HepG2 (cell line): ENCODE data around the gene SECTM1. TPM values are rescaled to one million over a fixed set of nuclear protein-coding genes. Genes with fewer than 3 reads are reported as not detected.

ENCODE experiments used
- ATAC-seq: fragments of 200-7000 bp; cut with Tn5 transposase; 3 replicates; pipeline ENCODE4 v1.9.1; 2020; ENCODE audit warnings: mild to moderate bottlenecking, moderate library complexity
- BruUV-seq: library from RNA; stranded (reverse); fragments of 400-500 nt; replicated peaks from 2 replicates; lab custom pipeline; 2021; lab: Mats Ljungman, UMichigan
- CTCF ChIA-PET: fragments of 300-600 bp; formaldehyde crosslinking; extraction: SDS; loops from one replicate; lab custom pipeline; 2021; ENCODE audit warnings: low total read pairs, inconsistent platforms, low intra/inter-chr PET ratio; lab: Yijun Ruan, JAX
- POLR2A ChIA-PET: fragments of 350-600 bp; sonication (Branson Sonifier 250); formaldehyde crosslinking; loops from one replicate; lab custom pipeline; 2020; ENCODE audit warnings: antibody characterized with exemption, inconsistent platforms; lab: Yijun Ruan, JAX
- DNase-seq: peaks from one replicate; pipeline ENCODE4 v3.0.0-alpha.2; 2015; ENCODE audit warnings: low spot score
- FAIRE-seq: peaks from 3 replicates; lab custom pipeline; 2011; peaks lifted over from hg19 to GRCh38; lab: Jason Lieb, UNC
- H2AFZ ChIP-seq: one replicate; pipeline ENCODE4 v1.6.1; 2011; ENCODE audit warnings: low read length, inconsistent platforms
- H3K27ac ChIP-seq: fragments of 300-600 bp; 3 replicates; pipeline ENCODE4 v1.8.0; 2011; ENCODE audit warnings: mixed run types, mild to moderate bottlenecking, mixed read lengths, low read length, inconsistent platforms; ENCODE audit not compliant: insufficient read depth; ENCODE audit errors: extremely low read length
- H3K27me3 ChIP-seq, 2 experiments: fragments of 200-600 bp in 1 of 2; 2 replicates in 1 of 2; 3 replicates in 1 of 2; pipeline versions ENCODE4 v1.6.0 to v1.8.0; 2011; ENCODE audit warnings: low read length in 2 of 2, mild to moderate bottlenecking in 2 of 2, moderate library complexity in 2 of 2, inconsistent platforms in 1 of 2; ENCODE audit not compliant: insufficient read depth in 2 of 2, control insufficient read depth in 1 of 2
- H3K36me3 ChIP-seq, 2 experiments: fragments of 200-600 bp in 1 of 2; replicated peaks in 1 of 2; 2 replicates in 1 of 2; 3 replicates in 1 of 2; pipeline versions ENCODE4 v1.5.1 to v1.8.0; 2011; ENCODE audit warnings: low read length in 2 of 2, inconsistent platforms in 1 of 2; ENCODE audit not compliant: insufficient read depth in 2 of 2, control insufficient read depth in 1 of 2
- H3K4me1 ChIP-seq: 2 replicates; pipeline ENCODE4 v1.5.1; 2012; ENCODE audit warnings: low read length, inconsistent platforms; ENCODE audit not compliant: insufficient read depth
- H3K4me2 ChIP-seq: 2 replicates; pipeline ENCODE4 v1.6.0; 2011; ENCODE audit warnings: low read depth, low read length, inconsistent platforms
- H3K4me3 ChIP-seq, 3 experiments: fragments of 200-600 bp in 1 of 3; sonication (generic), shearing (Covaris generic) in 1 of 3; replicated peaks in 1 of 3; 2 replicates each; pipeline ENCODE4 v1.5.1; 2011 to 2016; ENCODE audit warnings: low read length in 3 of 3, inconsistent platforms in 2 of 3, low read depth in 2 of 3, mild to moderate bottlenecking in 2 of 3, control low read depth in 1 of 3, mixed read lengths in 1 of 3; ENCODE audit not compliant: insufficient read depth in 1 of 3
- H3K79me2 ChIP-seq: one replicate; pipeline ENCODE4 v1.6.1; 2011; ENCODE audit warnings: low read length, inconsistent platforms; ENCODE audit not compliant: insufficient read depth
- H3K9ac ChIP-seq: 2 replicates; pipeline ENCODE4 v1.6.0; 2011; ENCODE audit warnings: mild to moderate bottlenecking, low read depth, low read length, inconsistent platforms; ENCODE audit not compliant: insufficient read depth
- H3K9me3 ChIP-seq: 2 replicates; pipeline ENCODE4 v1.5.1; 2012; ENCODE audit warnings: mild to moderate bottlenecking, low read length
- H4K20me1 ChIP-seq: 2 replicates; pipeline ENCODE4 v1.6.0; 2011; ENCODE audit warnings: inconsistent platforms, mild to moderate bottlenecking, low read length, moderate library complexity; ENCODE audit not compliant: insufficient read depth
- CBFB ChIP-seq: sonication (generic); formaldehyde crosslinking; IDR thresholded peaks from 2 replicates; pipeline ENCODE4 v1.4.0; 2020; ENCODE audit warnings: missing genetic modification reagents
- FLYWCH1 ChIP-seq: sonication (generic); formaldehyde crosslinking; IDR thresholded peaks from 2 replicates; pipeline ENCODE4 v1.8.1; 2023; ENCODE audit warnings: mild to moderate bottlenecking, missing genetic modification reagents
- KDM5A ChIP-seq: fragments of 200-600 bp; sonication (generic); IDR thresholded peaks from 2 replicates; pipeline ENCODE4 v1.7.0; 2018; ENCODE audit warnings: antibody characterized with exemption, mild to moderate bottlenecking, low read length, borderline replicate concordance
- NCOR1 ChIP-seq: fragments of 200-600 bp; sonication (generic); IDR thresholded peaks from 2 replicates; pipeline ENCODE4 v1.7.0; 2017; ENCODE audit warnings: antibody characterized with exemption, low read length, borderline replicate concordance
- PAF1 ChIP-seq: IDR thresholded peaks from 2 replicates; pipeline ENCODE4 v1.6.1; 2016; ENCODE audit warnings: missing genetic modification reagents, missing compliant biosample characterization
- RFXAP ChIP-seq: sonication (generic); formaldehyde crosslinking; IDR thresholded peaks from 2 replicates; pipeline ENCODE4 v1.4.0; 2020; ENCODE audit warnings: missing genetic modification reagents, borderline replicate concordance
- SP2 ChIP-seq: sonication (generic); formaldehyde crosslinking; IDR thresholded peaks from 2 replicates; pipeline ENCODE4 v1.5.1; 2020; ENCODE audit warnings: mild to moderate bottlenecking, missing genetic modification reagents
- SP4 ChIP-seq: sonication (generic); formaldehyde crosslinking; IDR thresholded peaks from 2 replicates; pipeline ENCODE4 v1.8.1; 2023; ENCODE audit warnings: mild to moderate bottlenecking, missing genetic modification reagents
- THAP7 ChIP-seq: sonication (generic); formaldehyde crosslinking; IDR thresholded peaks from 2 replicates; pipeline ENCODE4 v1.8.1; 2023; ENCODE audit warnings: mild to moderate bottlenecking, missing genetic modification reagents
- TRIM22 ChIP-seq: fragments of 450-650 bp; IDR thresholded peaks from 2 replicates; pipeline ENCODE4 v1.6.1; 2017
- ZFP90 ChIP-seq: sonication (generic); formaldehyde crosslinking; IDR thresholded peaks from 2 replicates; pipeline ENCODE4 v1.8.0; 2022; ENCODE audit warnings: missing genetic modification reagents, mild to moderate bottlenecking, inconsistent platforms, borderline replicate concordance
- ZNF10 ChIP-seq: sonication (generic); formaldehyde crosslinking; IDR thresholded peaks from 2 replicates; pipeline ENCODE4 v1.4.0; 2020; ENCODE audit warnings: mild to moderate bottlenecking, low read depth, missing genetic modification reagents, borderline replicate concordance
- ZNF44 ChIP-seq: sonication (generic); formaldehyde crosslinking; IDR thresholded peaks from 2 replicates; pipeline ENCODE4 v1.5.1; 2020; ENCODE audit warnings: mild to moderate bottlenecking, missing genetic modification reagents
- ZNF75D ChIP-seq: sonication (generic); formaldehyde crosslinking; IDR thresholded peaks from 2 replicates; pipeline ENCODE4 v1.8.1; 2023; ENCODE audit warnings: missing genetic modification reagents, mild to moderate bottlenecking, borderline replicate concordance
- ZNF879 ChIP-seq: sonication (generic); formaldehyde crosslinking; IDR thresholded peaks from 2 replicates; pipeline ENCODE4 v1.8.1; 2023; ENCODE audit warnings: missing genetic modification reagents
- WGBS: methylation state at CpG from one replicate; pipeline ENCODE4 v1.1.6; 2017; ENCODE audit warnings: low lambda C conversion rate; 5-methylcytosine and 5-hydroxymethylcytosine counted together
- in situ Hi-C: cut with HindIII; loops from 2 replicates; pipeline ENCODE4 v1.10.0; 2017; ENCODE audit warnings: low pct_unique_long_range_greater_than_20kb; ENCODE audit not compliant: extremely low pct_ligation_motif_present
- intact Hi-C: fragments of 100-400 bp; cut with micrococcal nuclease; formaldehyde crosslinking; loops from one replicate; pipeline ENCODE4 v1.10.0; 2022; ENCODE audit not compliant: unreplicated experiment
- polyA plus RNA-seq, 8 experiments: library from polyadenylated mRNA; depleted of rRNA in 3 of 8; stranded (reverse) in 7 of 8; unstranded in 1 of 8; fragments of >200 nt; fragmentation: Illumina TruSeq in 4 of 8; extraction: Trizol in 4 of 8; gene quantifications; 2 replicates each; pipeline versions ENCODE4 v1.2.1 to v1.2.3, GENCODE V29; 2011 to 2016; ENCODE audit warnings: low read depth in 4 of 8, missing spikeins in 1 of 8, mixed read lengths in 1 of 8; ENCODE audit not compliant: insufficient read depth in 1 of 8
- total RNA-seq, 5 experiments: library from RNA; depleted of rRNA; stranded (reverse); fragments of >200 nt; fragmentation: Illumina TruSeq; extraction: Trizol; gene quantifications; 2 replicates each; pipeline ENCODE4 v1.2.3, GENCODE V29; 2016; ENCODE audit warnings: low read depth in 1 of 5

The SECTM1 gene
- total and polyA plus RNA-seq, 2 of the 13 experiments (the other 11 are each of a cell fraction or from before 2014, with no cell fraction given) = 3.5 to 5.3 TPM

- in situ Hi-C loops = no loop called here
- WGBS = 77% methylated on average over 20 of the region's 20 CpGs
- CTCF ChIA-PET = no interaction called here
- no peak overlapping the region for H3K4me3 ChIP-seq
- no peaks in the 10 kb centered on the region for H4K20me1 ChIP-seq
- no peaks in the 10 kb centered on the region for H3K79me2 ChIP-seq
- no peak for TF ChIP-seq ZNF44 (CRISPR knock-in tag)
- no peak for TF ChIP-seq ZNF10 (CRISPR knock-in tag)
- TF ChIP-seq CBFB = no peak
- TF ChIP-seq NCOR1 = no peak
- TF ChIP-seq ZFP90 (CRISPR knock-in tag) = no peak
- no peak for TF ChIP-seq PAF1 (CRISPR knock-in tag)
- TF ChIP-seq TRIM22 = no peak
- 0 out of 2 replicates have a peak, but pooled peaks have one; percentile 19 for TF ChIP-seq SP4 (CRISPR knock-in tag)
- TF ChIP-seq RFXAP (CRISPR knock-in tag) = no peak
- no peak for TF ChIP-seq SP2 (CRISPR knock-in tag)
- no peak for TF ChIP-seq KDM5A
- no peak for TF ChIP-seq THAP7
- no peak for TF ChIP-seq ZNF75D
- TF ChIP-seq ZNF879 (CRISPR knock-in tag) = peak; percentile 66; the same call in 1 of the 2 replicates
- TF ChIP-seq FLYWCH1 (CRISPR knock-in tag) = 0 out of 2 replicates have a peak, but pooled peaks have one; percentile 46
- TF ChIP-seq, all 625 proteins: peak for 3
- no TSS peak for BruUV-seq
- H3K27me3 ChIP-seq = no peaks in the 10 kb centered on the region
- 0 out of 2 replicates have a peak overlapping the region, but pooled peaks have one; percentile 30 for H3K9ac ChIP-seq
- H3K36me3 ChIP-seq = no peaks in the 10 kb centered on the region
- POLR2A ChIA-PET = interaction anchor here (0.9 to 12.8 kb wide), 8 partner anchors 9 to 77 kb away, joined by 3 to 270 read pairs (median 49); partner anchors contain the start of genes CD7, SECTM1 and SLC16A3
- H2AFZ ChIP-seq = no peak overlapping the region
- H3K9me3 ChIP-seq = no peaks in the 10 kb centered on the region
- intact Hi-C loops = no loop called here
- FAIRE-seq (no peak), ATAC-seq (no peak), DNase-seq (no peak)
- peak overlapping the region; percentile 75; the same call in 1 of the 2 replicates for H3K4me2 ChIP-seq
- H3K27ac ChIP-seq = no peak overlapping the region
- H3K4me1 ChIP-seq = peaks cover 73% of the 10 kb centered on the region
Observed at GRCh38 chr17:82305727-82306300, 27.8 kb downstream of the SECTM1 start.
